ENCODE measurements around the gene CDKL4. TPM values are rescaled to one million over a fixed set of nuclear protein-coding genes. Genes with fewer than 3 reads are reported as not detected.

Gene CDKL4
- polyA plus RNA-seq, 3 donors, result not detected

- H2AFZ ChIP-seq (ENCODE audit: insufficient read depth, low read depth, low read length, poor library complexity, severe bottlenecking), result no peak overlapping the region
- intact Hi-C loops (cut with micrococcal nuclease), result no loop called here
These were observed 66.8 kb downstream of the CDKL4 start for GRCh38 chr2:39176997-39177396.

GRCh38 chr2:39175026-39175812 lies 68.6 kb downstream of the CDKL4 start:
- Histone ChIP-seq H3K27ac (ENCODE audit: low read depth in 1 of 2, low read length in 2 of 2) (no peak overlapping the region), H3K9me3 (replicated peaks in 1 of 2; ENCODE audit: control insufficient read depth in 1 of 2, insufficient read depth in 1 of 2, low read length in 2 of 2) (no peaks in the 10 kb centered on the region), H3K4me3 (replicated peaks in 1 of 3; ENCODE audit: low read depth in 2 of 3, low read length in 3 of 3) (no peak overlapping the region), H3K36me3 (replicated peaks in 1 of 2; ENCODE audit: control insufficient read depth in 1 of 2, insufficient read depth in 2 of 2, low read length in 2 of 2) (no peaks in the 10 kb centered on the region), H3K9ac (ENCODE audit: insufficient read depth, low read length, poor library complexity, severe bottlenecking) (no peak overlapping the region), H3K79me2 (ENCODE audit: insufficient read depth, low read length) (no peaks in the 10 kb centered on the region), H3K4me1 (ENCODE audit: control insufficient read depth in 1 of 2, insufficient read depth in 2 of 2, low read length in 2 of 2) (no peaks in the 10 kb centered on the region), H4K20me1 (ENCODE audit: insufficient read depth, low read length) (no peaks in the 10 kb centered on the region), H3K4me2 (replicated peaks; ENCODE audit: extremely low read depth, low read length, poor library complexity, severe bottlenecking) (no peak overlapping the region), H3K27me3 (ENCODE audit: control insufficient read depth in 2 of 2, insufficient read depth in 2 of 2, low read length in 2 of 2) (no peaks in the 10 kb centered on the region), H2AFZ (ENCODE audit: insufficient read depth, low read depth, low read length, poor library complexity, severe bottlenecking) (no peak overlapping the region)
- H3K27me3 Mint-ChIP-seq (ENCODE audit: low read depth in 3 of 3), result peaks cover 0 to 2% (median 0%) of the 10 kb centered on the region in 3 donors
- H3K9me3 Mint-ChIP-seq, result no peaks in the 10 kb centered on the region
- H3K4me1 Mint-ChIP-seq, result no peaks in the 10 kb centered on the region
- H3K4me3 Mint-ChIP-seq, result no peak overlapping the region
- H3K36me3 Mint-ChIP-seq, result no peaks in the 10 kb centered on the region
- no peak overlapping the region for H3K27ac Mint-ChIP-seq
- TF ChIP-seq CTCF (IDR thresholded peaks at IDR 0.05), result no peak
- WGBS (ENCODE audit: insufficient coverage), result no CpG with 5 or more reads among the region's 5 CpGs
- no peak for DNase-seq
- intact Hi-C loops (cut with micrococcal nuclease), result no loop called here

More at GRCh38 chr2:39176997-39177396, 66.8 kb downstream of the CDKL4 start:
- Mint-ChIP-seq H3K9me3 (no peaks in the 10 kb centered on the region), H3K36me3 (no peaks in the 10 kb centered on the region), H3K27ac (no peak overlapping the region), H3K27me3 (ENCODE audit: low read depth in 3 of 3) (peaks cover 0 to 2% (median 2%) of the 10 kb centered on the region in 3 donors), H3K4me1 (no peaks in the 10 kb centered on the region), H3K4me3 (no peak overlapping the region)
- Histone ChIP-seq H3K4me1 (ENCODE audit: control insufficient read depth in 1 of 2, insufficient read depth in 2 of 2, low read length in 2 of 2) (no peaks in the 10 kb centered on the region), H3K4me2 (replicated peaks; ENCODE audit: extremely low read depth, low read length, poor library complexity, severe bottlenecking) (no peak overlapping the region), H3K79me2 (ENCODE audit: insufficient read depth, low read length) (no peaks in the 10 kb centered on the region), H3K4me3 (replicated peaks in 1 of 3; ENCODE audit: low read depth in 2 of 3, low read length in 3 of 3) (no peak overlapping the region), H3K27me3 (ENCODE audit: control insufficient read depth in 2 of 2, insufficient read depth in 2 of 2, low read length in 2 of 2) (no peaks in the 10 kb centered on the region), H3K9ac (ENCODE audit: insufficient read depth, low read length, poor library complexity, severe bottlenecking) (no peak overlapping the region), H3K36me3 (replicated peaks in 1 of 2; ENCODE audit: control insufficient read depth in 1 of 2, insufficient read depth in 2 of 2, low read length in 2 of 2) (no peaks in the 10 kb centered on the region), H3K9me3 (replicated peaks in 1 of 2; ENCODE audit: control insufficient read depth in 1 of 2, insufficient read depth in 1 of 2, low read length in 2 of 2) (no peaks in the 10 kb centered on the region), H3K27ac (ENCODE audit: low read depth in 1 of 2, low read length in 2 of 2) (no peak overlapping the region), H4K20me1 (ENCODE audit: insufficient read depth, low read length) (no peaks in the 10 kb centered on the region)
- no peak for TF ChIP-seq CTCF (IDR thresholded peaks at IDR 0.05)
- WGBS (ENCODE audit: insufficient coverage), result 67% methylated on average over 3 of the region's 4 CpGs
- no peak for DNase-seq

All from CD14-positive monocyte (primary cell).